Measurements from ENCODE around the gene PADI3. TPM values are rescaled to one million over a fixed set of nuclear protein-coding genes. Genes with fewer than 3 reads are reported as not detected.

The PADI3 gene
- polyA plus RNA-seq, 3 donors: 0.01 TPM; not detected in 2

DNA sequence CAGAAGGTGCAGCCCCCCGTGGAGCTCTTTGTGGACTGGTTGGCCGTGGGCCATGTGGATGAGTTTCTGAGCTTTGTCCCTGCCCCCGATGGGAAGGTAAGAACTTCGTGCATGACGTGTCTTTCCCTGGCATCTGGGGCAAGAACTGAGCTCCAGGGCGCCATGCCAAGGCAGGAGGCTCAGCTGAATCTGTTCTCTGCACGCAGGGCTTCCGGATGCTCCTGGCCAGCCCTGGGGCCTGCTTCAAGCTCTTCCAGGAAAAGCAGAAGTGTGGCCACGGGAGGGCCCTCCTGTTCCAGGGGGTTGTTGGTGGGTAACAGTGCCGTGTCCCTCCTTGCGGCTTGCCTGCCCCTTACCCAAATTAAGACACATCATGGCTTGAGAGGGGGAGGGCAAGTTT is 27.7 kb downstream of the PADI3 start:
- H3K27ac Mint-ChIP-seq: peak overlapping the region in 5 of 7 donors; percentile 15 to 59 (median 45)
- peaks cover 0 to 3% (median 2%) of the 10 kb centered on the region in 3 donors for H3K27me3 Mint-ChIP-seq (ENCODE audit: low read depth in 3 of 3)
- peaks cover 43 to 45% of the 10 kb centered on the region in 2 donors for H3K4me1 ChIP-seq (ENCODE audit: control insufficient read depth in 1 of 2, insufficient read depth in 2 of 2, low read length in 2 of 2)
- peak overlapping the region; percentile 7 to 17 for H3K27ac ChIP-seq (ENCODE audit: low read depth in 1 of 2, low read length in 2 of 2)
- no peaks in the 10 kb centered on the region for H3K9me3 ChIP-seq (replicated peaks in 1 of 2; ENCODE audit: control insufficient read depth in 1 of 2, insufficient read depth in 1 of 2, low read length in 2 of 2)
- TF ChIP-seq, protein P1, sequence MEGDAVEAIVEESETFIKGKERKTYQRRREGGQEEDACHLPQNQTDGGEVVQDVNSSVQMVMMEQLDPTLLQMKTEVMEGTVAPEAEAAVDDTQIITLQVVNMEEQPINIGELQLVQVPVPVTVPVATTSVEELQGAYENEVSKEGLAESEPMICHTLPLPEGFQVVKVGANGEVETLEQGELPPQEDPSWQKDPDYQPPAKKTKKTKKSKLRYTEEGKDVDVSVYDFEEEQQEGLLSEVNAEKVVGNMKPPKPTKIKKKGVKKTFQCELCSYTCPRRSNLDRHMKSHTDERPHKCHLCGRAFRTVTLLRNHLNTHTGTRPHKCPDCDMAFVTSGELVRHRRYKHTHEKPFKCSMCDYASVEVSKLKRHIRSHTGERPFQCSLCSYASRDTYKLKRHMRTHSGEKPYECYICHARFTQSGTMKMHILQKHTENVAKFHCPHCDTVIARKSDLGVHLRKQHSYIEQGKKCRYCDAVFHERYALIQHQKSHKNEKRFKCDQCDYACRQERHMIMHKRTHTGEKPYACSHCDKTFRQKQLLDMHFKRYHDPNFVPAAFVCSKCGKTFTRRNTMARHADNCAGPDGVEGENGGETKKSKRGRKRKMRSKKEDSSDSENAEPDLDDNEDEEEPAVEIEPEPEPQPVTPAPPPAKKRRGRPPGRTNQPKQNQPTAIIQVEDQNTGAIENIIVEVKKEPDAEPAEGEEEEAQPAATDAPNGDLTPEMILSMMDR (IDR thresholded peaks at IDR 0.05): no peak
- peaks cover 0 to under 1% (median 0%) of the 10 kb centered on the region in 7 donors for H3K9me3 Mint-ChIP-seq
- H3K9ac ChIP-seq (ENCODE audit: insufficient read depth, low read length, poor library complexity, severe bottlenecking): no peak overlapping the region
- no peaks in the 10 kb centered on the region for H3K79me2 ChIP-seq (ENCODE audit: insufficient read depth, low read length)
- H3K4me3 Mint-ChIP-seq: peak overlapping the region in 1 of 2 donors; percentile 39
- no peak overlapping the region for H3K4me3 ChIP-seq (replicated peaks in 1 of 3; ENCODE audit: low read depth in 2 of 3, low read length in 3 of 3)
- no peaks in the 10 kb centered on the region for H3K27me3 ChIP-seq (ENCODE audit: control insufficient read depth in 2 of 2, insufficient read depth in 2 of 2, low read length in 2 of 2)
- WGBS (ENCODE audit: insufficient coverage): 4% methylated on average over 9 of the region's 11 CpGs
- intact Hi-C loops (cut with micrococcal nuclease): no loop called here
- H2AFZ ChIP-seq (ENCODE audit: insufficient read depth, low read depth, low read length, poor library complexity, severe bottlenecking): peak overlapping the region; percentile 35
- peak; percentile 67 to 85 (median 83) for DNase-seq
- peak overlapping the region; percentile 32 for H3K4me2 ChIP-seq (replicated peaks; ENCODE audit: extremely low read depth, low read length, poor library complexity, severe bottlenecking)
- H4K20me1 ChIP-seq (ENCODE audit: insufficient read depth, low read length): no peaks in the 10 kb centered on the region
- no peaks in the 10 kb centered on the region for H3K36me3 ChIP-seq (replicated peaks in 1 of 2; ENCODE audit: control insufficient read depth in 1 of 2, insufficient read depth in 2 of 2, low read length in 2 of 2)
- H3K36me3 Mint-ChIP-seq: no peaks in the 10 kb centered on the region
- H3K4me1 Mint-ChIP-seq: peaks cover 62% of the 10 kb centered on the region

DNA sequence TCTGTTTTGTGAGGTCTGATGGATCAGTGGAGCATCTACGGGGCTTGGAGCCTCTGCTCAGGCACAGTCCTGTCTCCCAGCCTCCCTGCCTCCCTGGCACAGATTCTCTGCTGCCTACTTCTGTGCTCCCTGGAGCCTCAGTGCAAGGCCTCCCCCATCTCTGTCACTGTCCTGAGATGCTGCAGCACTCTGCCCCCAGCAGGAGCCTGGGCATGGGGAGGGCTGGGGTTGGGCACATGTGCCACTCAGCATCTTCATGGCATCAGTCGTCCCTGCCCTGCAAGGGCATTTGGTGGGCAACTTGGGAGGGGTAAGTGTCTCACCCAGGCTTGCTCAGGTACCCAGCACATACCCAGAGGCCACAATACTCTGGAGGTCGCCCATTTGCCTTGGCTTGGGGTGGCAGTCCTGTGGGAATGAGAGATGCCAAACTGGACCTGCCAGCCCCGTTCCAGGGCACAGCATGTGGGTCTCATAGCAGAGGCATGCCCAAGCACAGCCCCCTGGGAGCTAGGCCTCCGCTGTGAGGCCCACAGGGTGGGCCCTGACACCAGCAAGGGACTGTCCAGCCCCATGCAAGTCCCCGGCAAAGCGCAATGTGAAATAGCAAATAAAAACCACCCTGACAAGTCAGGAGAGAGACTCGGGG is 28.7 kb downstream of the PADI3 start:
- Histone ChIP-seq H3K9ac (ENCODE audit: insufficient read depth, low read length, poor library complexity, severe bottlenecking) (no peak overlapping the region), H3K27me3 (ENCODE audit: control insufficient read depth in 2 of 2, insufficient read depth in 2 of 2, low read length in 2 of 2) (no peaks in the 10 kb centered on the region)

More for the DNA sequence above, 28.7 kb downstream of the PADI3 start:
- DNase-seq: no peak
- H3K27ac Mint-ChIP-seq: no peak overlapping the region
- 100% methylated on average over 4 of the region's 8 CpGs for WGBS (ENCODE audit: insufficient coverage)
- no peak overlapping the region for H2AFZ ChIP-seq (ENCODE audit: insufficient read depth, low read depth, low read length, poor library complexity, severe bottlenecking)
- no peaks in the 10 kb centered on the region for H3K79me2 ChIP-seq (ENCODE audit: insufficient read depth, low read length)
- H3K4me1 Mint-ChIP-seq: peaks cover 71% of the 10 kb centered on the region
- intact Hi-C loops (cut with micrococcal nuclease): no loop called here
- H3K4me1 ChIP-seq (ENCODE audit: control insufficient read depth in 1 of 2, insufficient read depth in 2 of 2, low read length in 2 of 2): peaks cover 53 to 56% of the 10 kb centered on the region in 2 donors
- H3K36me3 Mint-ChIP-seq: no peaks in the 10 kb centered on the region
- TF ChIP-seq, protein P1 (IDR thresholded peaks at IDR 0.05): no peak
- no peak overlapping the region for H3K4me3 ChIP-seq (replicated peaks in 1 of 3; ENCODE audit: low read depth in 2 of 3, low read length in 3 of 3)
- peaks cover 0 to 4% (median 0%) of the 10 kb centered on the region in 7 donors for H3K9me3 Mint-ChIP-seq
- no peaks in the 10 kb centered on the region for H4K20me1 ChIP-seq (ENCODE audit: insufficient read depth, low read length)
- no peaks in the 10 kb centered on the region for H3K9me3 ChIP-seq (replicated peaks in 1 of 2; ENCODE audit: control insufficient read depth in 1 of 2, insufficient read depth in 1 of 2, low read length in 2 of 2)
- H3K27me3 Mint-ChIP-seq (ENCODE audit: low read depth in 3 of 3): peaks cover 0 to 2% (median 2%) of the 10 kb centered on the region in 3 donors
- H3K36me3 ChIP-seq (replicated peaks in 1 of 2; ENCODE audit: control insufficient read depth in 1 of 2, insufficient read depth in 2 of 2, low read length in 2 of 2): no peaks in the 10 kb centered on the region
- no peak overlapping the region for H3K4me2 ChIP-seq (replicated peaks; ENCODE audit: extremely low read depth, low read length, poor library complexity, severe bottlenecking)
- no peak overlapping the region for H3K27ac ChIP-seq (ENCODE audit: low read depth in 1 of 2, low read length in 2 of 2)
- no peak overlapping the region for H3K4me3 Mint-ChIP-seq

Measured in CD14-positive monocyte (primary cell).